ENCODE measurements around the gene TGFB2.

DNA sequence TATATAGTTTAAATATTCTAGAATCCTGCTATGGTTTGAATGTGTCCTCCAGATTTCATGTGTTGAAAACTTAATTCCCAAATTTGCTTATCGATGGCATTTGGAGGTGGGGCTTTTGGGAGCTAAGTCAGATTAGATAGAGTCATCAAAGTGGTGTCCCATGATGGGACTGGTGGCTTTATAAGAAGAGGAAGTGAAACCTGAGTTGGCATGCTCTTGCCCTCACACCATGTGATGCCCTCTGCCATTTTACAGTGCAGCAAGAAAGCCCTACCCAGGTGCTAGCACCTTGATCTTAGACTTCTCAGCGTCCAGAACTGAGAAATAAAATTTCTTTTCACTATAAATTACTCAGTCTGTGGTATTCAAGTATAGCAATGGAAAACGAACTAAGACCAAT, 111.3 kb downstream of the TGFB2 start:
- TF ChIP-seq, protein P1, sequence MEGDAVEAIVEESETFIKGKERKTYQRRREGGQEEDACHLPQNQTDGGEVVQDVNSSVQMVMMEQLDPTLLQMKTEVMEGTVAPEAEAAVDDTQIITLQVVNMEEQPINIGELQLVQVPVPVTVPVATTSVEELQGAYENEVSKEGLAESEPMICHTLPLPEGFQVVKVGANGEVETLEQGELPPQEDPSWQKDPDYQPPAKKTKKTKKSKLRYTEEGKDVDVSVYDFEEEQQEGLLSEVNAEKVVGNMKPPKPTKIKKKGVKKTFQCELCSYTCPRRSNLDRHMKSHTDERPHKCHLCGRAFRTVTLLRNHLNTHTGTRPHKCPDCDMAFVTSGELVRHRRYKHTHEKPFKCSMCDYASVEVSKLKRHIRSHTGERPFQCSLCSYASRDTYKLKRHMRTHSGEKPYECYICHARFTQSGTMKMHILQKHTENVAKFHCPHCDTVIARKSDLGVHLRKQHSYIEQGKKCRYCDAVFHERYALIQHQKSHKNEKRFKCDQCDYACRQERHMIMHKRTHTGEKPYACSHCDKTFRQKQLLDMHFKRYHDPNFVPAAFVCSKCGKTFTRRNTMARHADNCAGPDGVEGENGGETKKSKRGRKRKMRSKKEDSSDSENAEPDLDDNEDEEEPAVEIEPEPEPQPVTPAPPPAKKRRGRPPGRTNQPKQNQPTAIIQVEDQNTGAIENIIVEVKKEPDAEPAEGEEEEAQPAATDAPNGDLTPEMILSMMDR (IDR thresholded peaks at IDR 0.05) = no peak
- TF ChIP-seq POLR2A (IDR thresholded peaks at IDR 0.05) (no peak), POLR2AphosphoS5 (IDR thresholded peaks at IDR 0.05) (no peak), EP300 (IDR thresholded peaks at IDR 0.05) (no peak)

All from sigmoid colon (tissue), 4 donors.